Natural killer cell treated with Interleukin-12 subunit alpha and Interleukin-12 subunit beta and Interleukin-15 and Interleukin-18, amount 100 ng/mL, for 72 hours (primary cell): ENCODE data around the gene TNFAIP8L2. TPM values are rescaled to one million over a fixed set of nuclear protein-coding genes. Genes with fewer than 3 reads are reported as not detected.

Experiments used
- ATAC-seq, 2 donors: fragments of 150-1000 bp; cut with Tn5 transposase in 1 of 2; sonication (Bioruptor Pico), chemical (Tn5 transposase) in 1 of 2; 2 replicates each; pipeline ENCODE4 v1.10.0; 2021
- DNase-seq: peaks from one replicate; pipeline ENCODE4 v3.0.0; 2022; ENCODE audit warnings: low spot score
- H3K27ac Mint-ChIP-seq, 2 donors: 1 replicate in 1 of 2; 2 replicates in 1 of 2; pipeline ENCODE4 v1.8.0; 2022; ENCODE audit warnings: mixed read lengths in 2 of 2, mild to moderate bottlenecking in 1 of 2, moderate library complexity in 1 of 2
- H3K27me3 Mint-ChIP-seq, 2 donors: 1 replicate in 1 of 2; 2 replicates in 1 of 2; pipeline ENCODE4 v1.8.0; 2022; ENCODE audit warnings: mixed read lengths in 2 of 2
- H3K36me3 Mint-ChIP-seq: one replicate; pipeline ENCODE4 v1.8.0; 2022; ENCODE audit warnings: mixed read lengths
- H3K4me1 Mint-ChIP-seq, 2 donors: 1 replicate in 1 of 2; 2 replicates in 1 of 2; pipeline ENCODE4 v1.8.0; 2022; ENCODE audit warnings: low read depth in 2 of 2, mixed read lengths in 2 of 2, mild to moderate bottlenecking in 1 of 2
- H3K4me3 Mint-ChIP-seq: one replicate; pipeline ENCODE4 v1.8.0; 2022; ENCODE audit warnings: mixed read lengths
- H3K9me3 Mint-ChIP-seq: 2 replicates; pipeline ENCODE4 v1.8.0; 2022; ENCODE audit warnings: mixed read lengths
- total RNA-seq, 2 donors: library from RNA; stranded (reverse); gene quantifications; one replicate each; pipeline ENCODE4 v1.2.3, GENCODE V29; 2022

TNFAIP8L2 gene
- 10 to 100 TPM; 10.2 to 16.8 TPM for total RNA-seq

GRCh38 chr1:151156515-151156819 lies at the start of gene TNFAIP8L2:
Gene TNFAIP8L2 (plus strand): TSS chr1:151156649. CDS start chr1:151158698, 2,049 bp downstream.
- Mint-ChIP-seq H3K27ac (peak within 1 kb of the TSS; percentile 93 to 94), H3K4me1 (peaks cover 37% of the 10 kb centered on the region in 2 donors), H3K27me3 (no peaks in the 10 kb centered on the region), H3K4me3 (peak within 1 kb of the TSS; percentile 99), H3K36me3 (no peaks in the 10 kb centered on the region), H3K9me3 (no peaks in the 10 kb centered on the region)
- DNase-seq (peak; percentile 84), ATAC-seq (peak; percentile 90 to 92)

DNA sequence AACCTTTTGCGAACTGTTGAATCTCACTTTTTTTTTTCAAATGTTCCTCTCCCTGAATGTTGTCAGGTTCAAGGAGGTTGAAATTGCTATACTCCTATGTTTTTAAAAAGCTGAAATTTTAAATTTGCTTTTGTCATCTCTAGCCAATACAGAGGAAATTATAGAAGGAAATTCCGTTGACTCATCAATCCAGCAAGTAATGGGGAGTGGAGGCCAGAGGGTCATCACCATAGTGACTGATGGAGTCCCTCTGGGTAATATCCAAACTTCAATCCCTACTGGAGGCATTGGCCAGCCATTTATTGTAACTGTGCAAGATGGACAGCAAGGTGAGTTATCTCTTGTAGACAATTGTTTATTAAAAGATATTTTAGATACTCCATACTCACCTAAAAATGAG lies 49.6 kb upstream of the TNFAIP8L2 start:
- Mint-ChIP-seq H3K27ac (no peak overlapping the region), H3K4me3 (no peak overlapping the region), H3K36me3 (no peaks in the 10 kb centered on the region), H3K27me3 (no peaks in the 10 kb centered on the region), H3K9me3 (no peaks in the 10 kb centered on the region), H3K4me1 (no peaks in the 10 kb centered on the region)
- ATAC-seq: no peak
- no peak for DNase-seq

DNA sequence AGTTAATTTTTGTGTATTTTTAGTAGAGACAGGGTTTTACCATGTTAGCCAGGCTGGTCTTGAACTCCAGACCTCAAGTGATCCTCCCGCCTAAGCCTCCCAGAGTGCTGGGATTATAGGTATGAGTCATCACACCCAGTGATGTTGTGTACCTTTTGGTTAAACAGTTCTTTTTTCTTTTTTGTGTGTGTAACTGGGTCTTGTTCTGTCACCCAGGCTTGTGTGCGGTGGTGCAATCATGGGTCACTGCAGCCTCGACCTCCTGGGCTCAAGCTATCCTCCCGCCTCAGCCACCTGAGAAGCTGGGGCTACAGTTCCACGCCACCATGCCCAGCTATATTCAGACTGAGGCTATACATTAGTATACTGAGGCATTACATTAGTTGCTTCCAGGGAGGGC lies 48.1 kb upstream of the TNFAIP8L2 start:
- Mint-ChIP-seq H3K27ac (no peak overlapping the region), H3K36me3 (no peaks in the 10 kb centered on the region), H3K27me3 (no peaks in the 10 kb centered on the region), H3K4me3 (no peak overlapping the region), H3K9me3 (no peaks in the 10 kb centered on the region), H3K4me1 (no peaks in the 10 kb centered on the region)
- ATAC-seq (no peak), DNase-seq (no peak)

GRCh38 chr1:151113877-151114276 lies 42.6 kb upstream of the TNFAIP8L2 start:
- H3K4me3 Mint-ChIP-seq: no peak overlapping the region
- no peak overlapping the region for H3K27ac Mint-ChIP-seq
- no peaks in the 10 kb centered on the region for H3K27me3 Mint-ChIP-seq
- no peak for ATAC-seq
- H3K36me3 Mint-ChIP-seq: peaks cover 5% of the 10 kb centered on the region
- H3K4me1 Mint-ChIP-seq: no peaks in the 10 kb centered on the region
- DNase-seq: no peak
- no peaks in the 10 kb centered on the region for H3K9me3 Mint-ChIP-seq

- Mint-ChIP-seq H3K27me3 (no peaks in the 10 kb centered on the region), H3K36me3 (no peaks in the 10 kb centered on the region), H3K9me3 (no peaks in the 10 kb centered on the region), H3K4me1 (no peaks in the 10 kb centered on the region), H3K4me3 (no peak overlapping the region), H3K27ac (no peak overlapping the region)
- DNase-seq (no peak), ATAC-seq (no peak)
These were observed 31.6 kb upstream of the TNFAIP8L2 start for GRCh38 chr1:151124763-151125403.

DNA sequence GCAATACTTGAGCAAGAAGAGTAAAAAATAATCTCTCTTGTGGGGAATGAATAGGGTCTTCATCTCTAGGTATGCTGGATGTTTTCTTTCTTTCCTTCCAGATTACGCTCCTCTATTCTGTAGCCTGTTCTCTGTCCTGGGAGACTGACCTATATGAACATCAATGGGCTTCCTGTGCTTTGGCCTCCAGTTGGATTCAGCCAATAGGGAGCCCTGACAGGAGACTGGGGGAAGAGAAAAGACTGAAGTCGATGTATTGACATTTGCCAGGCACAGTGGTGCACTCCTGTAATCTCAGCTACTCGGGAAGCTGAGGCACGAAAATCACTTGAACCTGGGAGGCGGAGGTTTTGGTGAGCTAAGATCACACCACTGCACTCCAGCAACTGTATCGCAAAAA lies 27.6 kb upstream of the TNFAIP8L2 start:
- Mint-ChIP-seq H3K36me3 (no peaks in the 10 kb centered on the region), H3K4me3 (no peak overlapping the region), H3K27ac (no peak overlapping the region), H3K4me1 (peaks cover 7 to 10% of the 10 kb centered on the region in 2 donors), H3K27me3 (no peaks in the 10 kb centered on the region), H3K9me3 (no peaks in the 10 kb centered on the region)
- DNase-seq: no peak
- no peak for ATAC-seq

- Mint-ChIP-seq H3K4me3 (peak overlapping the region; percentile 70), H3K4me1 (peaks cover 7 to 10% of the 10 kb centered on the region in 2 donors), H3K27ac (peak overlapping the region in 1 of 2 donors; percentile 52), H3K36me3 (no peaks in the 10 kb centered on the region), H3K9me3 (no peaks in the 10 kb centered on the region), H3K27me3 (no peaks in the 10 kb centered on the region)
- peak; percentile 92 to 97 for ATAC-seq
- DNase-seq: peak; percentile 78
These were observed 25.4 kb upstream of the TNFAIP8L2 start for GRCh38 chr1:151130987-151131586.

DNA sequence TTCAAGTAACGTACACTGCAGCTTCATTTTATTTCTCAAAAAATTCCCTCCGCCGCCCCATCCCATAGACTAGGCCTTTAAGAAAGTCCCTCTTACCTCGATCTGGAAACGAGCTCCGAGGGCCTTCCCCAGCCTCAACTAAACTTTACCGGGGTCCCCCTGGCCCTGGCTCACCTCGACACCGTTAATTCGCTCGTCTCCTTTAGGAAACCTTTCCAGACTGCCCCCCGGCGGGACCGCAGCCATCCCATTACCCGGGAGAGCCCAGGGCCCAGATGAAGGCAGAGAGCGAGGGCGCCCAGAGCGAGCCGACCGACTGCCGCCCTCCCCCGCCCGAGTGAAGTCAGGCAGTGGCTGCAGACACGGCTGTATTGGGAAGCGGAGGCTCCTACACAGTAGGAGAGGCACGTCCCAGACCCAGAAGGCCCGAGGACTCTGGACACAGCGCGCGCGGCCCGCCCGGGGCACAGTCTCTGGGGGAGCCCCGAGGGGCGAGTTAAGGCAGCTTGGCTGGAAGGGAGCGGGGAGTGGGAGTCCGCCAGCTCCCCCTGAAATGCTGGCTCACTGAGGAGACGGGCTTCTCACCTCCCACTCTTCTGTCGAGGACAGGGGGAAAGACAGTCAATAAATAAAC lies 24.6 kb upstream of the TNFAIP8L2 start:
- Mint-ChIP-seq H3K4me3 (peak overlapping the region; percentile 70), H3K9me3 (no peaks in the 10 kb centered on the region), H3K4me1 (peaks cover 7 to 10% of the 10 kb centered on the region in 2 donors), H3K27ac (peak overlapping the region in 1 of 2 donors; percentile 52), H3K36me3 (no peaks in the 10 kb centered on the region), H3K27me3 (no peaks in the 10 kb centered on the region)
- DNase-seq: no peak
- ATAC-seq: no peak

GRCh38 chr1:151132335-151133017 lies 24.0 kb upstream of the TNFAIP8L2 start:
- ATAC-seq (no peak), DNase-seq (no peak)
- Mint-ChIP-seq H3K27ac (no peak overlapping the region), H3K4me3 (no peak overlapping the region), H3K27me3 (no peaks in the 10 kb centered on the region), H3K36me3 (no peaks in the 10 kb centered on the region), H3K4me1 (peaks cover 7 to 10% of the 10 kb centered on the region in 2 donors), H3K9me3 (no peaks in the 10 kb centered on the region)

- DNase-seq (no peak), ATAC-seq (no peak)
- no peaks in the 10 kb centered on the region for H3K27me3 Mint-ChIP-seq
- no peaks in the 10 kb centered on the region for H3K9me3 Mint-ChIP-seq
- H3K4me3 Mint-ChIP-seq: no peak overlapping the region
- H3K36me3 Mint-ChIP-seq: no peaks in the 10 kb centered on the region
- peaks cover 7 to 10% of the 10 kb centered on the region in 2 donors for H3K4me1 Mint-ChIP-seq
- no peak overlapping the region for H3K27ac Mint-ChIP-seq
These were observed 23.2 kb upstream of the TNFAIP8L2 start for GRCh38 chr1:151133018-151133806.

- no peaks in the 10 kb centered on the region for H3K27me3 Mint-ChIP-seq
These were observed 22.1 kb upstream of the TNFAIP8L2 start for GRCh38 chr1:151134396-151134795.

GRCh38 chr1:151134991-151135390 lies 21.5 kb upstream of the TNFAIP8L2 start:
- Mint-ChIP-seq H3K27ac (no peak overlapping the region), H3K36me3 (no peaks in the 10 kb centered on the region), H3K9me3 (no peaks in the 10 kb centered on the region), H3K27me3 (no peaks in the 10 kb centered on the region), H3K4me3 (no peak overlapping the region), H3K4me1 (peaks cover 7 to 10% of the 10 kb centered on the region in 2 donors)
- ATAC-seq (no peak), DNase-seq (no peak)

More at GRCh38 chr1:151134396-151134795, 22.1 kb upstream of the TNFAIP8L2 start:
- no peaks in the 10 kb centered on the region for H3K36me3 Mint-ChIP-seq
- peaks cover 7 to 10% of the 10 kb centered on the region in 2 donors for H3K4me1 Mint-ChIP-seq
- ATAC-seq: no peak
- H3K27ac Mint-ChIP-seq: no peak overlapping the region
- no peak for DNase-seq
- H3K9me3 Mint-ChIP-seq: no peaks in the 10 kb centered on the region
- H3K4me3 Mint-ChIP-seq: no peak overlapping the region
